Measurements from ENCODE around the gene NPC1.

DNA sequence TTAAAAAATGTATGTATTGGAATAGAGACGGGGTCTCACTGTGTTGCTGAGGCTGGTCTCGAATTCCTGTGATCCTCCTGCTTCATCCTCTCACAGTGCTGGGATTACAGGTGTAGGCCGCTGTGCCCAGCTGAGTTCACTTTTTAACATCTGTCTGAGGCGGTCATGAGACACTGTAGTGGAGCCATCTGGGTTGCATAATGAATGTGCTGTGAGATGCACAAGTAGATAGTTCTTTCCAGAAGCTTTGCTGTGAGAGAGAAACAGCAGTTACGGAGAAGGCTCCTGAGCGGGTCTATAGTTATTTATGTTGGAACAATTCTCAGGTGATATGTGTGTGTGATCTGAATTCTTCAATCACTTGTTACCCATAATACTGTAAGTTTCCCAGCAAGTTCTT lies 79.9 kb downstream of the NPC1 start:
- TF ChIP-seq, protein P1, sequence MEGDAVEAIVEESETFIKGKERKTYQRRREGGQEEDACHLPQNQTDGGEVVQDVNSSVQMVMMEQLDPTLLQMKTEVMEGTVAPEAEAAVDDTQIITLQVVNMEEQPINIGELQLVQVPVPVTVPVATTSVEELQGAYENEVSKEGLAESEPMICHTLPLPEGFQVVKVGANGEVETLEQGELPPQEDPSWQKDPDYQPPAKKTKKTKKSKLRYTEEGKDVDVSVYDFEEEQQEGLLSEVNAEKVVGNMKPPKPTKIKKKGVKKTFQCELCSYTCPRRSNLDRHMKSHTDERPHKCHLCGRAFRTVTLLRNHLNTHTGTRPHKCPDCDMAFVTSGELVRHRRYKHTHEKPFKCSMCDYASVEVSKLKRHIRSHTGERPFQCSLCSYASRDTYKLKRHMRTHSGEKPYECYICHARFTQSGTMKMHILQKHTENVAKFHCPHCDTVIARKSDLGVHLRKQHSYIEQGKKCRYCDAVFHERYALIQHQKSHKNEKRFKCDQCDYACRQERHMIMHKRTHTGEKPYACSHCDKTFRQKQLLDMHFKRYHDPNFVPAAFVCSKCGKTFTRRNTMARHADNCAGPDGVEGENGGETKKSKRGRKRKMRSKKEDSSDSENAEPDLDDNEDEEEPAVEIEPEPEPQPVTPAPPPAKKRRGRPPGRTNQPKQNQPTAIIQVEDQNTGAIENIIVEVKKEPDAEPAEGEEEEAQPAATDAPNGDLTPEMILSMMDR (IDR thresholded peaks at IDR 0.05): no peak
- no peak for TF ChIP-seq POLR2AphosphoS5 (IDR thresholded peaks at IDR 0.05)
- TF ChIP-seq EP300 (IDR thresholded peaks at IDR 0.05): no peak

Measured in stomach (tissue), 4 donors.